KOPT-K1 (cell line): ENCODE data around the gene LRRC1.

Source experiments
- H3K27ac ChIP-seq: fragments of 200-600 bp; sonication (generic); 2 replicates; pipeline ENCODE4 v1.5.1; 2016; ENCODE audit warnings: antibody characterized with exemption, mild to moderate bottlenecking, low read depth, low read length; ENCODE audit not compliant: poor library complexity, severe bottlenecking
- H3K36me3 ChIP-seq: fragments of 200-600 bp; sonication (generic); 2 replicates; pipeline ENCODE4 v1.5.1; 2017; ENCODE audit warnings: antibody characterized with exemption, mild to moderate bottlenecking, low read length, moderate library complexity; ENCODE audit not compliant: insufficient read depth
- H3K9me3 ChIP-seq: fragments of 200-600 bp; sonication (generic); 2 replicates; pipeline ENCODE4 v1.5.1; 2017; ENCODE audit warnings: antibody characterized with exemption, low read length, mild to moderate bottlenecking; ENCODE audit not compliant: insufficient read depth, poor library complexity, severe bottlenecking

The LRRC1 gene

DNA sequence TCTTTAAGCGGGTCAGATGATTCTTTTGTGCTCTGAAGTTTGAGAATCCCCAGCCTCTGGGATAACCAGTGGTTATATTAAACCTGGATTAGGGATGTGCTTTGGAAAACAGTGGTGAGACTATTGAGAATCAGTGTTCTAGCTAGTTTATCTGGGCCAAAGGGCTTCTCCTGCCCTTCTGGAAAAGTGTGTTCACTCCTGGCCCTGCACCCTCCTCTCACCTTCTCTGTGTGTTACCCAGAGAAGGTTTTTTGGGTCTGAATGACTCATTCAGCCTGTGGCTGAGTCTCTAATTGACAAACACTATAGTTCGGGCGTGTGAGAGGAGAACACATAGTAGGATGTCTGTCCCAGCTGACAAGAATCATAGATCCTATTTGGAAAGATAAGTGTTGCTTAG lies 66.7 kb downstream of the LRRC1 start:
- no peaks in the 10 kb centered on the region for H3K36me3 ChIP-seq
- no peaks in the 10 kb centered on the region for H3K9me3 ChIP-seq
- no peak overlapping the region for H3K27ac ChIP-seq

DNA sequence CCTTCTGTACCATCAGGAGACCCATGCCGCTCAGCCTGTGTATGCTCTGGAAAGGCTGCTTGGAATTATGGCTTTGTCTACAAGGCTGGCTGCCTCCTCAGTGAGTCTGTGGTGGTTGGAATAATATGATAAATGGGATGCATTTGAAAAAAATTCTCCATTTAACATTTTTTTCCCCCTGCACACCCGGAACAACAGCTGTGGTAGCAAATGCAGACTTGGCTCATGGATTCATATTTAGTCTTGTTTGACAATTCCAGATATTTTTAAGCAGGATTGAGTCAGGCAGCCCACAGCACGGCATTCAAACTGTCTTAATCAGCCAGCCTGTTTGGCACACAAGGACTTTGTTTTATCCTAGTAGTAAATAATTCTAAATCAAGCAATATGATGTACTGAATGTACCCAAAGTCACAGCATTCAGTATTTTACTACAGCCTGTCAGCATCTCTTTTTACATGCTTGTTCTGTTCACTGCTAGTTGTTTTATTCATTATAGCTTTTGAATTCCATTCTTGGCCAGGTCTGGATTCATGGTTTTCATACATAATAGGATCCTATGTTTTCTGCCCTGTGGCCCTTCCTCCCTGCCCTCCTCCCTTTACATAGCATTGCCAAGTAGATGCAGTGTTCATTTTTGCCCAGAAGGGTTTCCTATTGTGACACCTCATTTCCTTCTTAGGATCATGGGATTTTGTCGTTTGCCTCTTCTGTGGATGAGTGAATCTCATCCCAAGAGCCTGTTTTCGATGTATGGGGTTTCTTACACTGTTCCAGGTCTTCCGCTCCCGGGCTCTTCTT lies 68.1 kb downstream of the LRRC1 start:
- no peaks in the 10 kb centered on the region for H3K9me3 ChIP-seq
- no peak overlapping the region for H3K27ac ChIP-seq
- no peaks in the 10 kb centered on the region for H3K36me3 ChIP-seq

DNA sequence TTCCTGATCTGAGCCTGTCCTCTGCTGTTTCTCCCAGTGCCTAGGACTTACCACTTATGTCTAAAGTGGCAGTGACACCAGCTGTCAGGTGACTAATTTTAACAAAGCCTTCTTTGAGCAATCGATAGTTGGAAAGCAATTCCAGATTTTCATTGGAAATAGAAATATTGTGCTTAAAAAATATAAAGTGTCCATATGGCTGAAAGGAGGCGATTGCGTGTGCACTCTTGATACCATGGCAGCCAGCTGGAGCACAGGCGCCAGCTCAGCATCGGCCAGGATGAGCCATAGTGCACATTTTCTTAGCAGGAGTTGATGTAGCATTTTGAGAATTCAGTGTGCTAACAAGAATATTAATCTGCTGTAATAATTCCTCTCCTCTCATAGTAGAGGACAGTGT lies 70.0 kb downstream of the LRRC1 start:
- Histone ChIP-seq H3K27ac (no peak overlapping the region), H3K9me3 (no peaks in the 10 kb centered on the region), H3K36me3 (no peaks in the 10 kb centered on the region)

DNA sequence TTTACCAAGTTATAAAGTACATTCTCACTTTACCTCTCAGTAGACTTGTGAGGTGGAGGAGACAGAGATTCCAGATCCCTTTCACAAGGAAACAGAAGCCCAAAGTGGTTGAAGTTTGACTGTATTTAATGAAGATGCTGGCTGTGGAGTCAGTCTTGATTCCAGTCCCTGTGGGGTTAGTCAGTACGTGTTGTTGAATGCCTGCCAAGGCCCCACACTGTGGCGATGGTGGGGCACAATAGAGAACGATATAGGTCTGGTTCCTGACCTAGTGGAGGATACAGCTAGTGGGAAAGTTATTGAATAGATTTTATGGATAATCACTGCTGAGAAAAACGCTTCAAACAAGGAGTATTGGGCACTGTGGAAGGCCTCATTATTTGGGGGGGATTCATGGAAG lies 71.4 kb downstream of the LRRC1 start:
- no peaks in the 10 kb centered on the region for H3K9me3 ChIP-seq
- H3K27ac ChIP-seq, result no peak overlapping the region
- H3K36me3 ChIP-seq, result no peaks in the 10 kb centered on the region

DNA sequence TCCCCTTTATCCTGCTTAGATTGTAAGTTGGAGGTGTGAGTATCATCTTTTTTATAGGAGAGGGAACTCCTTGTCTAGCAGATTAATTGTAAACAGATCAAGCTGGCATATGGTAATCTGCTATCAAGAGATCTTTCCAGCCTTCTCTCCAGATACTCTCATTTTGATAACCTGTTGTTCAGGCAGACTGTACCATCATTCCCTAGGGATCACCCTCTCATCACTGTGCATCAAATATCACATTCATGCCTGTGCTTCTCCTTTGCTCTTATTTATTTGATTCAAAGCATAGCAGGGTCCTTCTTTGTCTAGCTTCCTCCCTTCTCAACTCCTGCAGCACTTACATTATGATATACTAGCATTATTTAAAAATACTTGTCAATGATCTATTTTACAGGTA lies 73.8 kb downstream of the LRRC1 start:
- Histone ChIP-seq H3K36me3 (no peaks in the 10 kb centered on the region), H3K9me3 (peaks cover 12% of the 10 kb centered on the region), H3K27ac (no peak overlapping the region)

DNA sequence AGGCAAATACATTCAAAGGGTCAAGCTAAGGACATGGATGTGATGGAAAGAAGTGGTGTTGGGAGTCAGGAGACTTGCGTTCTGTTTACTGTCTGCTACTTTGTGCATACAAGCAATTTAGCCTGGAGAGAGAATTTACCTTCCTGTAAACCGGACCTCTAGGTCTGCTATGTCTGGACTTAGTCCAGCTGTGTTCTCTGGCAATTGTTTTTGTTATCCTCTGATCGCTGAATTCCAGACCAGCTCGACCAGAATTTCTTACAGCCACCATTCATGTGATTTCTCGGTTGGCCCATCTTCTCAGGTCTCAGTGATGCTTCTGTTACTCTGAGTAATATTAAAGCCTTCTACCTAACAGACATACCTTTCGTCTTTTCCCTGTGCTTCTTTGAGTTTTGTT lies 75.2 kb downstream of the LRRC1 start:
- Histone ChIP-seq H3K27ac (no peak overlapping the region), H3K36me3 (no peaks in the 10 kb centered on the region), H3K9me3 (peaks cover 12% of the 10 kb centered on the region)

DNA sequence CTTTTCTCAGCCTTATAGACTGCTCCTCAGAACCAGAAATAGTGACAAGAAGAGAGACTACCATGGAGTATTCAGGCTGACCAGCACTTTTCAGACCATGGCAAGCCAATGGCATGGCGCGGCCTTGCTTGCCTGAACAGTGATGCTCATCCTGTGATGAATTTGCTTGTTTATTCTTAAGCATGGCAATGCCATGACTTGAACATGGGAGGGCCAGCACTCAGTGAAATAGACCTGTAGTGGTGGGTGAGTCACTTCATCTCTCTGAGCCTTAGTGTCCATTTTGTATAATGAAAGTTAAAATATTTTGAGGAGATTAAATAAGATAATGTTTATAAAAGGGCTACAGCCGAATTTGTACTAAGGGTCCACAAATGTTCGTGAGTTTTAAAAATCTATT lies 79.1 kb downstream of the LRRC1 start:
- Histone ChIP-seq H3K27ac (no peak overlapping the region), H3K9me3 (peaks cover 12% of the 10 kb centered on the region), H3K36me3 (no peaks in the 10 kb centered on the region)

DNA sequence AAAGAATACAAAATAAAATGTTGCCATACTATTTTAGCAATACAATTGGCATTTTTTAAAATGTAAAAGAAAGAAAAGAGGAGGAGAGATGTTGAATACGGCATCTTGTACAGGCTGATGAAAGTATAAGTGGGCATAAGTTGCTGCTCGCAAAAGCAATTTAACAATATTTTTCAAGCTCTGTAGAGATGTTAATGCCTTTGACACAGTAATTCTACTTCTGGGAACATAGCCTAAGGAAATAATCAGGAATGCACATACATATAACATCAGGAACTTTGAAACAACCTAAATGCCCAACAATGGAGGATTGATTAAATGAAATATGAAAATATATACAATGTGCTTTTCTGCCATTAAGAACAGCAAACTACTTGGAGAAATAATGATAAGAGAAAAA lies 80.2 kb downstream of the LRRC1 start:
- peaks cover 12% of the 10 kb centered on the region for H3K9me3 ChIP-seq
- H3K36me3 ChIP-seq, result no peaks in the 10 kb centered on the region
- H3K27ac ChIP-seq, result no peak overlapping the region

DNA sequence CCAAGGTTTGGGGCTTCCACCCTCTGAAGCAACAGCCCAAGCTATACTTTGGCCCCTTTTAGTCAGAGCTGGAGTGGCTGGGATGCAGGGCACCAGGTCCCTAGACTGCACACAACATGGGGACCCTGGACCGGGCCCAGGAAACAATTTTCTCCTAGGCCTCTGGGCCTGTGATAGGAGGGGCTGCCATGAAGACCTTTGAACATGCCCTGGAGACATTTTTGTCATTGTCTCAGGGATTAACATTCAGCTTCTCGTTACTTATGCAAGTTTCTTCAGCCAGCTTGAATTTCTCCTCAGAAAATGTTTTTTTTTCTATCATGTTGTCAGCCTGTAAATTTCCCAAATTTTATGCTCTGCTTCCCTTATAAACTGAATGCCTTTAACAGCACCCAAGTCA lies 82.3 kb downstream of the LRRC1 start:
- Histone ChIP-seq H3K9me3 (peaks cover 7% of the 10 kb centered on the region), H3K27ac (no peak overlapping the region), H3K36me3 (no peaks in the 10 kb centered on the region)

DNA sequence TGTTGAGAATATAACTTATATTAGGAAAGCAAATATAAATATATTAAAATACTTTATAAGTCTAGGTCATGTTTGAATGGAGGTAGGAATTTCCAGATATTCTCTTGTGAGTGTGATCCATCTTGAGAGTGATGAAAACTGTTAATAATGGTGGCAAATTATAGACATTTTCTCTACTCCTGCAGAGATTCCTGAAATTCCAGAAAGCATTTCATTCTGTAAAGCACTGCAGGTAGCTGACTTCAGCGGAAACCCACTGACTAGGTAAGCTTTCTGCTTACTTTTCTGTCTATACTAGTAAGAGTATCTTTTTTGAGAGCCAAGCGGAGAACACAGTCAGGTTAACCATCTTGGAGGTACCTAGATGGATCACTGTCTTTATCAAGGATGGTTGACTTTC lies 84.0 kb downstream of the LRRC1 start:
- Histone ChIP-seq H3K36me3 (no peaks in the 10 kb centered on the region), H3K9me3 (no peaks in the 10 kb centered on the region), H3K27ac (no peak overlapping the region)

DNA sequence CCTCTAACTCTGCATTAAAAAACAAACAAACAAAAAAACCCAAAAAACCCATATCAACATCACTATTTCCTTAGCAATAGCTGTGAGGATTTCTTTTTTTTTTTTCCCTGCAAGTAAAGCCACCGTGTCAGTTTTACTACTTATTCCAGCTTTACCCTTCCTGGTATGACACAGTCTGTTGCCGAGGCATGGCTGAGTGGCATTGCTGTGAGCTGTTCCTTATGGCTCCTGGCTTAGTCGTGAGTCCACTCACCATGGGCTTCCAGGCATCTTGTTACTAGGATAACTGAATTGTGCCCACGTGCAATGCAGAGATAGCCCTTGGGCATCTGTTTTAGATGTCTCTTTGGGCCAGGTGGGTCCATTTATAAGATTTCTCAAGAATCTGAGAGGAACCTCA lies 84.8 kb downstream of the LRRC1 start:
- H3K9me3 ChIP-seq, result no peaks in the 10 kb centered on the region
- no peak overlapping the region for H3K27ac ChIP-seq
- no peaks in the 10 kb centered on the region for H3K36me3 ChIP-seq

DNA sequence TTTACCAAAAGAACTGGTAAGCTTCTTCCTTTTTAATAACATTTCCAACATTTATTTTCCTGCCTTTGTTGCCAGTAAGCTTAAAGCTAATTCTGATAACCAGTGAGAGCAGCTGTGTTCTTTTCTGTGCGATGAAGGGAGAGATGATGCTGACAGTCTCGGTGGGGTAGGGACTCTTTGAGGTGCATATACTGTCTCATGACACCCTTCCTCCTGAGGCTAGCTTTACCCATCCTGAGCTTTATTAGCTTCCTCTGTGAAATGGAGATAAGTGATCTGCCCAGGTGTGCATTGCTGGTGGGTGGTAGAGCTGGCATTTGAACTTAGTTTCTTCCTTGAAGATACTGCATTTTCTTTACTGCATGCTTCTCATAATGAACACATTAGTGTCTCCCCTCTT lies 92.5 kb downstream of the LRRC1 start:
- Histone ChIP-seq H3K27ac (no peak overlapping the region), H3K36me3 (no peaks in the 10 kb centered on the region), H3K9me3 (no peaks in the 10 kb centered on the region)

DNA sequence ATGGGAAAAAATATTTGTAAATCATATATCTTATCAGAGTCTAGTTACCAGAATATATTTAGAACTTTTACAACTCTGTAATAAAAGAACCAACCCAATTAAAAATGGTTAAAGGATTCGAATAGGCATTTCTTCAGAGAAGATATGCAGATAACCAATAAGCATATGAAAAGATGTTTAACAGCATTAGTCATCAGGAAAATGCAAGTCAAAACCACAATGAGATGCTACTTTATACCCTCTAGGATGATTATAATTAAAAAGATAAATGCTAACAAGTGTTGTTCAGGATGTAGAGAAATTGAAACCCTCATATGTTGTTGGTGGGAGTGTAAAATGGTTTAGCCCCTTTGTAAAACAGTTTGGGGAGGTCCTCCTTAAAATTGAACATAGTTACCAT lies 94.1 kb downstream of the LRRC1 start:
- H3K36me3 ChIP-seq, result no peaks in the 10 kb centered on the region
- H3K9me3 ChIP-seq, result no peaks in the 10 kb centered on the region
- H3K27ac ChIP-seq, result no peak overlapping the region

DNA sequence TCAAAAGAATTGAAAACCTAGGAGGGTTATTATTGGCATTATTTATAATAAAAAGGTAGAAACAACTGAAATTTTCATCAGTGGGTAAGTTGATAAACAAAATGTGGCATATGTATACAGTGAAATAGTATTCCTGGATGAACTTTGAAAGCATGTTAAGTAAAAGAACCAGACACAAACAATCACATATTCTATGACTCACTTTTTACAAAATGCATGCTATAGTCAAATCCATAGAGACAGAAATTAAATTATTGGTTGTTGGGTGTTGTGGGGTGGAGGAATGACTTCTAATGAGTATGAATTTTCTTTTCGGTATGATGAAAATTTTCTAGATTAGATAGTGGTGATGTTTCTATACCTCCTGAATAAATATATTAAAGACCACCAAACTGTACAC lies 94.6 kb downstream of the LRRC1 start:
- Histone ChIP-seq H3K27ac (no peak overlapping the region), H3K9me3 (no peaks in the 10 kb centered on the region), H3K36me3 (no peaks in the 10 kb centered on the region)

DNA sequence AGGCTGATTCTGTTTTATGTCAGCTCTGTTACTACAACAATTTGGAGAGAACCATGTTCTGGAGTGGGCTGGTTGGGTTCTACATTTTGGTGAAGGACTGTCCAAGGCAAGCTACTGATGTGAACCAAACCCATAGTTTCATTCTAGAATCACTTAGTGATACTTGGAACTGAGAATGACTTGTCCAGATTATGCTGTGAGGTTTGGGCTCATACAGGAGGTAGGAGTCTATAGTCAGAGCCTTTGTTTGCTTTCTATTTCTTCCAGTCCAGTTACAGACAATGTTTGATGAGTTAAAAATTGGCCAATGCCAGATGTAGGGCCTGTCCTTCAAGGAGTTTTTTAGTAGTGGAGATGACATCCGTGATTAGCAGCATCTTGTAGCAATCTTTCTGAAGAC lies 97.9 kb downstream of the LRRC1 start:
- peaks cover 8% of the 10 kb centered on the region; the same call in 1 of the 2 replicates for H3K36me3 ChIP-seq
- no peaks in the 10 kb centered on the region for H3K9me3 ChIP-seq
- no peak overlapping the region for H3K27ac ChIP-seq

DNA sequence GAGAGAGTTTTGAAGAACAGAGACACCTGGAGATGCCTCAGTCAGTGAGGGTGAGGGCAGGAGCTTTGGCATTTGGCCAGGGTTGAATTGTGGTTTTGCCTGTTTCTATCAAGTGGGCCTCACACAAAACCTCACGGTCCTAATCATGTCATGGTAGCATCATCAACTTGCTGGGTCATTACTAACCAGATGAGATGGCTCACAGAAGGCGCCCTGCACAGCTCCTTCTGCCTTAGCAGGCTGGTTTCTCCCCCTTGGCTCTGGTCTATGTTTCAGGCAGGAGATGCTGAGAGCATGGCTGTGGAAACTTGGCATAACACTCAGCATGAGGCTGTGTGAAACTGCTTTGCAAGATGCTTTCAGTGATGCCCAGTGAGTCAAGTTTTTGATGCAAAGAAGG lies 99.3 kb downstream of the LRRC1 start:
- H3K27ac ChIP-seq, result no peak overlapping the region

More for the DNA sequence above, 99.3 kb downstream of the LRRC1 start:
- no peaks in the 10 kb centered on the region for H3K9me3 ChIP-seq
- peaks cover 13% of the 10 kb centered on the region; the same call in 1 of the 2 replicates for H3K36me3 ChIP-seq
